ENCODE results near the gene CFAP126. TPM values are rescaled to one million over a fixed set of nuclear protein-coding genes. Genes with fewer than 3 reads are reported as not detected.

CFAP126 gene
- total RNA-seq, 4 donors from 2014 or later, result not detected

GRCh38 chr1:161379071-161379470, 11.4 kb upstream of the CFAP126 start:
- no peak for TF ChIP-seq CTCF (IDR thresholded peaks at IDR 0.05; ENCODE audit: low read depth)

GRCh38 chr1:161378014-161378413, 10.3 kb upstream of the CFAP126 start:
- no peak for TF ChIP-seq CTCF (IDR thresholded peaks at IDR 0.05; ENCODE audit: low read depth)

GRCh38 chr1:161374373-161374772, 6.7 kb upstream of the CFAP126 start:
- TF ChIP-seq CTCF (IDR thresholded peaks at IDR 0.05; ENCODE audit: low read depth), result no peak

- no peak for TF ChIP-seq CTCF (IDR thresholded peaks at IDR 0.05; ENCODE audit: low read depth)
Measured at GRCh38 chr1:161373442-161373841, 5.8 kb upstream of the CFAP126 start.

- TF ChIP-seq CTCF (IDR thresholded peaks at IDR 0.05; ENCODE audit: low read depth), result no peak
Measured at GRCh38 chr1:161365207-161365606, 2.5 kb downstream of the CFAP126 start.

- no peak for TF ChIP-seq CTCF (IDR thresholded peaks at IDR 0.05; ENCODE audit: low read depth)
Measured at GRCh38 chr1:161364332-161364731, 3.3 kb downstream of the CFAP126 start.

- no peak for TF ChIP-seq CTCF (IDR thresholded peaks at IDR 0.05; ENCODE audit: low read depth)
Measured at GRCh38 chr1:161359291-161359690, 8.4 kb downstream of the CFAP126 start.
